ENCODE results near the gene TMEM87A. TPM values are rescaled to one million over a fixed set of nuclear protein-coding genes. Genes with fewer than 3 reads are reported as not detected.
"Not testable (repeated sequence)": the region's sequence is repeated elsewhere in the genome, so short reads cannot be mapped to it uniquely, and the experiment has no call there.

The TMEM87A gene, protein sequence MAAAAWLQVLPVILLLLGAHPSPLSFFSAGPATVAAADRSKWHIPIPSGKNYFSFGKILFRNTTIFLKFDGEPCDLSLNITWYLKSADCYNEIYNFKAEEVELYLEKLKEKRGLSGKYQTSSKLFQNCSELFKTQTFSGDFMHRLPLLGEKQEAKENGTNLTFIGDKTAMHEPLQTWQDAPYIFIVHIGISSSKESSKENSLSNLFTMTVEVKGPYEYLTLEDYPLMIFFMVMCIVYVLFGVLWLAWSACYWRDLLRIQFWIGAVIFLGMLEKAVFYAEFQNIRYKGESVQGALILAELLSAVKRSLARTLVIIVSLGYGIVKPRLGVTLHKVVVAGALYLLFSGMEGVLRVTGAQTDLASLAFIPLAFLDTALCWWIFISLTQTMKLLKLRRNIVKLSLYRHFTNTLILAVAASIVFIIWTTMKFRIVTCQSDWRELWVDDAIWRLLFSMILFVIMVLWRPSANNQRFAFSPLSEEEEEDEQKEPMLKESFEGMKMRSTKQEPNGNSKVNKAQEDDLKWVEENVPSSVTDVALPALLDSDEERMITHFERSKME
- 10 to 100 TPM; 43.5 to 46.8 TPM for total RNA-seq

DNA sequence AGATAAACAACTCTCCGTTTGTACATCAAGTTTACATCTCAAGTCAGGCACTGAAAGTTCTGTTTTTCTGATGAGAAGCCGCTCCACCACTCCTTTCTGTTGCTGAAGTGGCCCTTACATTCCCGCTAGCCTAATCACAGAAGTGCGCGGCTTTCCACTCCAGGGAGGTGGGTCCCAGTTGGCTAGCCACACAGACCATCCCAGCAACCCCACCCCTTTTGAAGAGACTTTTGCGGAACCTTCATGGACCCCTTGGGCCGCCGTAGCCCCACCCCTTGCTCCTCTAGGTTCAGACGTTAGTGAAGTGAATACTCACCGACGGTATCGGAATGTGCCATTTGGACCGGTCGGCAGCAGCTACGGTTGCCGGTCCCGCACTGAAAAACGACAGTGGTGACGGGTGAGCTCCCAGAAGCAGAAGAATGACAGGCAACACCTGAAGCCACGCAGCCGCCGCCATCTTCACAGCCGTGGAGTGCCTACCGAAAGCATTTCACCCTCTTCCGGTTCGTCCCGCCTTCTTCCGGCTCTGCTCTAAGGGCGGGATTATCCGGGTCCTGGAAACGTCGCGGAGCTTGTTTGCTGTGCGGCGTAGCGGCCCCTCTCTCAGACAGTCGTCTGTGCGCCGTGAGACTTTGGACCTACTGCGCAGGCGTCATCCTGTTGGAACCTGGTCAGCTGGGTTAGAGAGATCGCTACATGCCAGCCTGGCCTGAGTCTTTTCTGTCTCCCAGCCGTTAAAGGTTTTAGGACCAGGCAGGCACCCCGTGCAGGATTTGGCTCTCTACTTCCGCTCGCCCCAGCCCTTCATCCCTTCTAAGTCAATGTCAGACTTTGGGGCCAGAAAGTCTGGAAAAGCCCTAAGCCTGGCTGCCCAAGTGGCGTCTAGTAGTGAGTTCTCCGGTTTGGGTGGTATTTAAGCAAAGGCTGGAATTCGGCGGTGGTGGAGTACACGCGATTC is at the start of gene TMEM87A, which contains the start of gene GANC:
TSS of gene TMEM87A (minus strand) at position 495 of the 961 bp plus-strand sequence. CDS start at position 460, 35 bp downstream.
TSS of gene GANC (plus strand) at position 263 of the 961 bp plus-strand sequence. CDS start 1,281 bp downstream, outside the sequence.
- Mint-ChIP-seq H3K27ac (peak within 1 kb of the TSS; percentile 100), H3K27me3 (no peaks in the 10 kb centered on the region), H3K36me3 (ENCODE audit: low read depth) (peaks cover 55% of the 10 kb centered on the region), H3K9me3 (no peaks in the 10 kb centered on the region), H3K4me1 (peaks cover 24% of the 10 kb centered on the region), H3K4me3 (peak within 1 kb of the TSS; percentile 96)
- peak; percentile 96 for ATAC-seq (replicated peaks)

DNA sequence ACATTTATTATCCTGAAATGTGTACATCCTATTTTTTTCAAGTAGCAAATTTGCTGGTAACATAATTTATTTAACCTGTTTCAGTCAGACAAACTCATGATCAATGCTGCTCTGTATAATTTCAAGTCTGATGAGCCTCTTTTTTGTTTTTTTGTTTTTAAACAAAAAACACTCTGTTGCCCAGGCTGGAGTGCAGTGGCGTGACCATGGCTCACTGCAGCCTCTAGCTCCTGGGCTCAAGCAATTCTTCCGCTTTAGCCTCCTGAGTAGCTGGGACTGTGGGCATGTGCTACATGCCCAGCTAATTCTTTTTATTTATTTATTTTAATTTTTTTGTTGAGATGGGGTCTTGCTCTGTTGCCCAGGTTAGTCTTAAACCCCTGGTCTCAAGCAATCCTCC is 46.0 kb upstream of the TMEM87A start:
- no peaks in the 10 kb centered on the region for H3K4me1 Mint-ChIP-seq
- no peak overlapping the region for H3K4me3 Mint-ChIP-seq
- peaks cover 28% of the 10 kb centered on the region for H3K36me3 Mint-ChIP-seq (ENCODE audit: low read depth)
- H3K27me3 Mint-ChIP-seq, result no peaks in the 10 kb centered on the region
- ATAC-seq (replicated peaks), result no peak
- H3K9me3 Mint-ChIP-seq, result no peaks in the 10 kb centered on the region
- peak overlapping the region; percentile 60 for H3K27ac Mint-ChIP-seq

DNA sequence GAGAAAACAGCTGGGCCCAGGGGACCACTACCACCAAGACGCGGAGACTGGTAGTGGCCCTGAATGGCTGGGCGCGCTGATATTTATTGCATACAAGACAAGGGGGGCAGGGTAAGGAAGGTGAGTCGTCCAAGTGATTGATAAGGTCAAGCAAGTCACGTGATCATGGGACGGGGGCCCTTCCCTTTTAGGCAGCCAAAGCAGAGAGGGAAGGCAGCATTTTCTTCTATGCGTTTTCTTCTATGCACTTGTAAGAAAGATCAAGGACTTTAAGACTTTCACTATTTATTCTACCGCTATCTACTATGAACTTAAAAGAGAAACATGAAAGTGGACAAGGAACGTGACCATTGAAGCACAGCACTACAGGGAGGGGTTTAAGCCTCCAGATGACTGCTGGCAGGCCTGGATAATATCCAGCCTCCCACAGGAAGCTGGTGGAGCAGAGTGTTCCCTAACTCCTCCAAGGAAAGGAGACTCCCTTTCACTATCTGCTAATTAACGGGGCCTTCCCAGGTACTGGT is 43.1 kb upstream of the TMEM87A start:
- peaks cover 21% of the 10 kb centered on the region for H3K36me3 Mint-ChIP-seq (ENCODE audit: low read depth)

DNA sequence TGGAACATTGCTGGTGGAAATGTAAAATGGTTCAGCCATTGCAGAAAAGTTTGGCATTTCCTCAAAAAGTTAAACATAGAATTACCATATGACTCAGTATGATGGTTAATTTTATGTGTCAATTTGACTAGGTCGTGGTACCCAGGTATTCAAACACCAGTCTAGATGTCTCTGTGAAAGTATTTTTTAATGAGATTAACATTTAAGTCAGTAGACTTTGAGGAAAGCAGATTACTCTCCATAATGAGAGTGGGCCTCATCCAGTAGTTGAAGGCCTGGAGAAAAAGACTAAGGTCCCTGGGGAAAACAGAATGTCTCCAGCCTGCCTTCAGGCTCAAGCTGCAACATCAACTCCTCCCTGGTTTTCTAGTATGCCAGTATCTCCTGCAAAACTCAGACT is 42.3 kb upstream of the TMEM87A start:
- H3K4me1 Mint-ChIP-seq, result no peaks in the 10 kb centered on the region
- no peak for ATAC-seq (replicated peaks)
- H3K36me3 Mint-ChIP-seq (ENCODE audit: low read depth), result peaks cover 30% of the 10 kb centered on the region
- H3K9me3 Mint-ChIP-seq, result no peaks in the 10 kb centered on the region
- H3K27me3 Mint-ChIP-seq, result no peaks in the 10 kb centered on the region
- no peak overlapping the region for H3K4me3 Mint-ChIP-seq
- H3K27ac Mint-ChIP-seq, result no peak overlapping the region

More for the DNA sequence above, 43.1 kb upstream of the TMEM87A start:
- not testable (repeated sequence) for ATAC-seq (replicated peaks); H3K9me3 Mint-ChIP-seq; H3K4me1 Mint-ChIP-seq; H3K27ac Mint-ChIP-seq; H3K27me3 Mint-ChIP-seq; H3K4me3 Mint-ChIP-seq

DNA sequence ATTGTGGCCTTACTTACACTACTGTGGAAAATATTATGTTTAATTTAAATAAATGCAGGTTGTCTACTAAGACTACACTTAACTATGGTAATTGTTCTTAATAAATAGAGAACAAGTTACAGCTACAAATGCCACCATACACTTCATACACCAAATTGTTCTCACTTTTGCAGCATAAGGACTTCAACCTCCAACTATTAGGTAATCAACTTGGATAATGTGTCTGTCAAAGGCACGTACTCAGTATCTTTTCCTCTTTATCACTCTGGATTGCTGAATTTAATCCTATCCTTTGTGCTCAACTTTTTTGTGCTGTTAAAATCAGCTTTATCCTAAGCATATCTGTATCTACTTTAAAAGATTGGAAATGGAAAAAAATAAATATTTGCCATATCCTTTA is 41.6 kb upstream of the TMEM87A start:
- Mint-ChIP-seq H3K36me3 (ENCODE audit: low read depth) (peaks cover 37% of the 10 kb centered on the region), H3K4me1 (no peaks in the 10 kb centered on the region), H3K27ac (no peak overlapping the region), H3K9me3 (no peaks in the 10 kb centered on the region), H3K27me3 (no peaks in the 10 kb centered on the region), H3K4me3 (no peak overlapping the region)
- ATAC-seq (replicated peaks), result no peak

DNA sequence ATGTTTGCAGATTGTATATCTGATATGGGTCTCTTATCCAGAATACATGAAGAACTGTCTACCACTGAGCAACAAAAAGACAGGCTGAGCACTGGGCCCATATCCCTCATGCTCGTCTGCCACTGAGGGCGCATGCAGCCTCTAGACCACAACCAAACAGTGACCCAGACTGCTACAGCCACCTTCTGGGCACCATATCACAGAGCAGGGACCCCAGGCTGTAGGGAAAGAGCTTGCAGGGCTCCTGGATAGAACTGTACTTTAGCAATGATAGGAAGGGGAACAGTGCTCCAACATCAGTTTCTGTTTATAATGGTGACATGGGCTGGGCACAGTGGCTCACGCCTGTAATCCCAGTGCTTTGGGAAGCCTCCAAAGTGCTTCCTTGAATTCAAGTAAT is 40.2 kb upstream of the TMEM87A start:
- Mint-ChIP-seq H3K27ac (no peak overlapping the region), H3K4me3 (no peak overlapping the region), H3K27me3 (no peaks in the 10 kb centered on the region), H3K36me3 (ENCODE audit: low read depth) (peaks cover 44% of the 10 kb centered on the region), H3K4me1 (no peaks in the 10 kb centered on the region), H3K9me3 (no peaks in the 10 kb centered on the region)
- no peak for ATAC-seq (replicated peaks)

DNA sequence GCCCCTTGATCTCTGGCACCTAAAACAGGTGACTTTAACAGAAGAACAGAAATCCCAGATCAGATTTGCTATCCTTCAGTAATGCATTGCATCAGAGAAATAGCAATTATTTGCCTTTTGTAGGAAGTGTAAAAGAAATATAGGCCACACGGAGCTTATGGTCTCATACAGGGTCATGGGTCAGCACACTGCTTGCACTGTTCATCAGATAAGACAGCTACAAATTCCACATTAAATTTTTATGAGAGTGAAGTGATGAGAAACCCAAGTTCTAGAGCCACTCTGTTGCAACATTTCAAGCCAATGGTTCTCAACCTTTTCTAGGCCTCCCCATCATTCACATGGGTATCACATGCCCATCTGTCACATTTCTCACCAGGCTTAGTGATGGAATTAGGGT is 33.4 kb upstream of the TMEM87A start:
- H3K4me3 Mint-ChIP-seq, result no peak overlapping the region
- H3K9me3 Mint-ChIP-seq, result peaks cover 10% of the 10 kb centered on the region
- H3K36me3 Mint-ChIP-seq (ENCODE audit: low read depth), result peaks cover 44% of the 10 kb centered on the region
- no peak overlapping the region for H3K27ac Mint-ChIP-seq
- H3K27me3 Mint-ChIP-seq, result no peaks in the 10 kb centered on the region
- no peaks in the 10 kb centered on the region for H3K4me1 Mint-ChIP-seq
- no peak for ATAC-seq (replicated peaks)

DNA sequence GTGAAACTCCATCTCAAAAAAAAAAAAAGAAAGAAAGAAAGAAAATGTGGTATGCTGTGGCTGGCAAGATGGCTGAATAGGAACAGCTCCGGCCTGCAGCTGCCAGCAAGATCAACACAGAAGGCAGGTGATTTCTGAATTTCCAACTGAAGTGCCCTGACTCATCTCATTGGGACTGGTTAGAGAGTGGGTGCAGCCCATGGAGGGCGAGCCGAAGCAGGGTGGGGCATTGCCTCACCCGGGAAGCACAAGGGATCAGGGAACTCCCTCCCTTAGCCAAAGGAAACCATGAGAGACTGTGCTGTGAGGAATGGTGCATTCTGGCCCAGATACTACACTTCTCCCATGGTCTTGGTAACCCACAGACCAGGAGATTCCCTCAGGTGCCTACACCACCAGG is 27.8 kb upstream of the TMEM87A start:
- Mint-ChIP-seq H3K36me3 (ENCODE audit: low read depth) (peaks cover 36% of the 10 kb centered on the region), H3K9me3 (peaks cover 10% of the 10 kb centered on the region)
- H3K4me3 Mint-ChIP-seq; H3K27me3 Mint-ChIP-seq; H3K4me1 Mint-ChIP-seq; H3K27ac Mint-ChIP-seq; ATAC-seq (replicated peaks): not testable (repeated sequence)

DNA sequence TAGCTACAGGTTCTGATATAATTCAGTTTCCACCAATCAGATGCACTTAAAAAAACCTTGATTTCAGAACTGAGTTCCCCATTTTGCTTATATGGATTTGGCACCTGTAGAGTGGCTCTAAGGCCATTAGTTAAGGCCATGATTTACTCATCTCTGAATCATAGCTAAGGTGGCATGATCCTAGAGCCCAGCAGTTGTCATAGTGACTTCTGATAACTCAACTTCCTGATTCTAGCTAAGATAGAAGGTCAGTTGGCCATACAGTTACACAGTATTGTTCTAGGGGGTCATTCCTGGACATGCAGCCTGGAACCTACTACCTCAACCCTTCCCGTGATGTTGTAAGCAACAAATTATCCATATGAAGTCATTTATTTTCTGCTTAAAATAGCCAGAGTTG is 15.9 kb upstream of the TMEM87A start:
- no peaks in the 10 kb centered on the region for H3K9me3 Mint-ChIP-seq
- H3K27me3 Mint-ChIP-seq, result no peaks in the 10 kb centered on the region
- no peaks in the 10 kb centered on the region for H3K4me1 Mint-ChIP-seq
- no peak overlapping the region for H3K27ac Mint-ChIP-seq
- peaks cover 85% of the 10 kb centered on the region for H3K36me3 Mint-ChIP-seq (ENCODE audit: low read depth)
- ATAC-seq (replicated peaks), result peak; percentile 59
- no peak overlapping the region for H3K4me3 Mint-ChIP-seq

DNA sequence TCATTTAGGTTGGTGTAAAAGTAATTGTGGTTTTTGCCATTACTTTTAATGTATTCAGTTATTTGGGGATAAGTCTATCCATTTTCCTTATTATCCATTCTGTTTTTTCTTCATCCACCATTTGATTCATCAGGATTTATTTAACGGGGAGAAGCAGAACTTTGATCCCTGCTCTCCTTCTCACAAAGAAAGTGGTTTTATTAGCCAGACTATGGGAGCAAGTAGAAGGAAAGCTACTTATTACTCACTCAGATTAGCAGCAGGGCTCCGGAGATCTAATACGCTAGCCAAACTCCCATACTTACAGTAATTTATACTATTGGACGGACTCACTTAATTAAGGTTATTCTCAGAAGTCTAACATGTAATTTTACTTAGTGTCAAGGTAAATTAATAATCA is 14.7 kb upstream of the TMEM87A start:
- Mint-ChIP-seq H3K4me3 (no peak overlapping the region), H3K27ac (no peak overlapping the region), H3K4me1 (no peaks in the 10 kb centered on the region), H3K9me3 (no peaks in the 10 kb centered on the region), H3K36me3 (ENCODE audit: low read depth) (peaks cover 78% of the 10 kb centered on the region), H3K27me3 (no peaks in the 10 kb centered on the region)
- no peak for ATAC-seq (replicated peaks)

DNA sequence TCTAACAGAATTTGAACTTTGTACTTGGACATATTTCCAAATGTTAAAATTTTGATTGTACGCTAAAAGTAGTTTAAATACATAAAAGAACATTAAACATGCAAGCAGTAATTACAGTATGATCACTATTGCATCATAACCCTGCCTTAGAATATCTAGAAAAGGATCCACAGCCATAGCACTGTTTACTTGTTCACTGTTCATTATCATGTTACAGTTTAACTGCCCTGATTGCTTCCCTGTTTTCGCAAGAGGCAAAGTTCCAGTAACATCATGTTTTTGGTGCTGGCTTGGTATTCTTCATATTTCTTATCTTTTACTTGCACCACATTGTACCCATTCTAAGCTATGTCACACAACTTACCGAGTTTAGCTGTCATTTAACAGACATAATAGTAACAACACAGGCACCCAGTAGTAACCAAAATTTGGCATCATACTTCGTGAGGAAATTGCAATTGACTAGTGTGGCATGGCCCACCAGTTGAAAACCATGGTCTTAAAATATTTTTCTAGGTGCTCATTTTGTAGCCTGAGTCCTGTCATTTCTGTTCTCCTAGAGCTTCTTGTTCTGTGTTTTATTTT is 13.3 kb upstream of the TMEM87A start:
- no peak overlapping the region for H3K27ac Mint-ChIP-seq
- H3K4me1 Mint-ChIP-seq, result no peaks in the 10 kb centered on the region
- ATAC-seq (replicated peaks), result no peak
- no peaks in the 10 kb centered on the region for H3K9me3 Mint-ChIP-seq
- peaks cover 72% of the 10 kb centered on the region for H3K36me3 Mint-ChIP-seq (ENCODE audit: low read depth)
- no peaks in the 10 kb centered on the region for H3K27me3 Mint-ChIP-seq
- H3K4me3 Mint-ChIP-seq, result no peak overlapping the region

DNA sequence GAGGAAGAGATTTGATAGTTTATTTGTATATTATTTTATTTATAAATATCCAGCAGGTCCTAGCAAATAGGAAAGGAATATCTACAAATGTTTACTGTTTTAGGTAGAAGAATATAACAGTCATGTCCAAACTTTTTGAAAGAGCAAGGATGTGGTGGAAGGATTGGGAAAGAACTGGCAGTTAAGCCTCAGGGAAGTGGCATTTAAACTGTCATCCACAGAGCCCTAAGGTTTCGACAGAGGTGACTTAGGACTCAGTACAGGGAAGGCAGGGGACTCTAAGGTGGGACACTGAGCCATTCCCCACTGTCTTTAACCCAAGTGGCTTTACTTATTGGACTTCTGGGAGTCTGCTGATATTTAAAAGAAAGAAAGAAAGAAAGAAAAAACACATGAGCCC is 11.8 kb upstream of the TMEM87A start:
- Mint-ChIP-seq H3K27ac (no peak overlapping the region), H3K36me3 (ENCODE audit: low read depth) (peaks cover 72% of the 10 kb centered on the region), H3K9me3 (no peaks in the 10 kb centered on the region), H3K27me3 (no peaks in the 10 kb centered on the region), H3K4me1 (no peaks in the 10 kb centered on the region), H3K4me3 (no peak overlapping the region)
- no peak for ATAC-seq (replicated peaks)

DNA sequence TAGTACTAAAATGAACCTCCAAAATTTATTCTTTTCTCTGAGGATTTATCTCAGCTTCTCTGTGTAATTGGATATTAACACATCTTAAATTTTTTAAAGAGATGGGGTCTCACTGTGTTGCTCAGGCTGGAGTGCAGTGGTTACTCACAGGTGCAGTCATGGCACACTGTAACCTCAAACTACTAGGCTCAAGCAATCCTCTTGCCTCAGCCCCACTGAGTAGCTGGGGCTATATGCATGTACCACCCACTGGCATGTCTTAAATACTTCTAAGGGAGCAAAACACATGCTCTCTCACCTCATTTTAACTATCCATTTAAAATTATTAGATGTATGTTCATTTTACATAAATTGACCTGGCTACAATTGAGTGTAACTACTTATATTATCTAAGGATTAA is 11.3 kb upstream of the TMEM87A start:
- Mint-ChIP-seq H3K4me1 (no peaks in the 10 kb centered on the region), H3K27ac (no peak overlapping the region), H3K9me3 (no peaks in the 10 kb centered on the region), H3K4me3 (no peak overlapping the region), H3K27me3 (no peaks in the 10 kb centered on the region), H3K36me3 (ENCODE audit: low read depth) (peaks cover 76% of the 10 kb centered on the region)
- ATAC-seq (replicated peaks), result no peak

DNA sequence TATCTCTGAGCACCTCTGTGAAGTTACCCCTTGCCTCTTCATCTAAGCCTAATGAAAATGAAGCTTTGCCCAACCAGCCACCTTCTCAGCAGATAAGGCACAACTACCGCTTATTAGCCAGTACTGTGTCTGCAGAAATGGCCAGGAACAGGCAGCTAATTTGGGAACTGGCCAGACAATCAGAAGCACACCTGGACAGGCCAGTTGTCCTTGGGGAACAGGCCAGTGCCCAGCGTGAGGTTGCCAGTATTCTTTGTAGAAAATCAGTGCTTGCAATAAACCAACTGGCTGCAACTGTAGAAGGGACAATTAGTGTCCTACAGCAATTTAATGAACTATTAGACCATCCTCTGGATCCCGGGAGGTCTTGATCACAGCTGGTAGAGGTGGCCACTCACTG is 10.4 kb upstream of the TMEM87A start:
- Mint-ChIP-seq H3K36me3 (ENCODE audit: low read depth) (peaks cover 76% of the 10 kb centered on the region), H3K4me3 (no peak overlapping the region), H3K27me3 (no peaks in the 10 kb centered on the region), H3K9me3 (no peaks in the 10 kb centered on the region), H3K4me1 (no peaks in the 10 kb centered on the region), H3K27ac (no peak overlapping the region)
- no peak for ATAC-seq (replicated peaks)

All from activated T-helper 17 cell treated with anti-CD3 and anti-CD28 coated beads, Interleukin-2, amount 50 U/mL, for 72 hours (primary cell).